ENCODE results near the gene DNAH2.

DNAH2 gene

DNA sequence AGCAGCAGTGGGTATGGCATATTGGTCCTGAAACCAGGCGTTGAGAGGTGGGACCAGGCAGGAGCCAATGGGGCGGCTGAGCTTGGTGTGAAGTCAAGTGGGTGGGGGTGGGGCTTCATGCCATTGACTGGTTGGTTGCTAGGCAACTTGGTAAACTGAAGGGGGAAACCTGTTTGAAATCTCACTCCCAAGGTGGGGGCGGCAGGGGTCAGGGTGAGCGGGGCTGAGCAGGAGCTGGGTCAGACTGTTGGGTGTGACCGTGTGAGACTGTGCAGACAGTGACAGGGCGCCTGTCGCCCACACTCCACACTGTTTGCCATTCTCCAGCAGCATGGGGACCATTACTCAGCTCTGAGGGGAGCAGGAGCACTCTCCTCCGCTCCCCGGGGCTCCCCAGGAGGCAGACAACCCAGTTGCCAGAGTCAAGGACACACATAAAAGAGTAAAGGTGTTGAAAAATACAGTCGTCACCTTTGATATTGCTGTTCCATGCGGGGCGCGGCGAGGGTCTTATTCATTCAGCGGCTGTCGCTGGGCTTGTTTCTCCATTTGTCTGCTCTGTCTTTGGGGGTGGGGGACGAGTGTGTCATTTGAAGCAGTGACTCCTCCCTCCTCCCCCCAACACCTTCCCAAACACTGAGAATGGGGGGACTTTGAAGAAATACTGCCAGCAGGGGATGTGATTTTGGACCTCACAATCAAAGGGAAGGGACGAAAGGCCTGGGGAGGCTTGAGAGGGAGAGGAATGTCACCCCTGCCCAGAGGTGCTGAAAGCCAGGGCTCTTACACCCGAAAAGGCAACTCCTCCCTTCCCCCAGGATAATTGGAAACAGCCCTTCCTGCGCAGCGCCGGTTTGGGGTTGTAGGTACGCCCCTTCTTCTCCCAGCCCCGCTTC lies 13.7 kb upstream of the DNAH2 start:
- no peak for DNase-seq (ENCODE audit: low read depth in 2 of 2)

DNA sequence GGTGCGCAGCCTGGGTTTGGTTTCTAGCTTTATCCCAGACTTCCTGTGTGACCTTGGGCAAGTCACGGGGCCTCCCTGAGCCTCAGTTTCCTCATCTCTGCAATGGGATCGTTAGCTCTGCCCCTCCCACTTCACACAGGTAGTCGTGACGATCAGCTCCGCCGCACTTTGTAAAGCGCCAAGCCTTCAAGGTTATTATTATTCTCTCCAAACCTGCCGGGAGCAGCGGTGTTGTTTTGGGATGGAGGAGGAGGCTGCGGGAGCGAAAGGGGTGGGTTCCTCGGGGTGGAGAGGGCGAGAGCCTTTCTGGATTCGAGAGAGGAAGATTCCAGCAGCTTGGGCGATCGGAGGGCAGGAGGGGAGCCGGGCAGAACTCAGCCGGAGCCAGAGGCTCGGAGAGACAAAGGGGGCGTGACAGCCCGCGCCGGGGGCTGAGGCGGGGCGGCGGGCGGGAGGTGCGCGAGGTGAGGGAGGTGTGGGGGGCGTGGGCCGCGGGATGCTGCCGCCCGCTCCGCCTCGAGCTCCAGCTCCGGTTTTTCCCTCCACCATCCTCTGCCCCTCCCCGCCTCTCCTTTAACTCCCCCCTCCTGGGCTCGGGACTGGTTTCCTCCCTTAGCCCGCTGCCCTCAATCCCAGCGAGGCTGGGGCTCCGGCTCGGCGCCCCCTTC lies 12.8 kb upstream of the DNAH2 start, which contains the start of gene EFNB3:
EFNB3 (plus strand) TSS at position 602 of the 668 bp plus-strand sequence. CDS start 397 bp downstream, outside the sequence.
- no peak for DNase-seq (ENCODE audit: low read depth in 2 of 2)

DNA sequence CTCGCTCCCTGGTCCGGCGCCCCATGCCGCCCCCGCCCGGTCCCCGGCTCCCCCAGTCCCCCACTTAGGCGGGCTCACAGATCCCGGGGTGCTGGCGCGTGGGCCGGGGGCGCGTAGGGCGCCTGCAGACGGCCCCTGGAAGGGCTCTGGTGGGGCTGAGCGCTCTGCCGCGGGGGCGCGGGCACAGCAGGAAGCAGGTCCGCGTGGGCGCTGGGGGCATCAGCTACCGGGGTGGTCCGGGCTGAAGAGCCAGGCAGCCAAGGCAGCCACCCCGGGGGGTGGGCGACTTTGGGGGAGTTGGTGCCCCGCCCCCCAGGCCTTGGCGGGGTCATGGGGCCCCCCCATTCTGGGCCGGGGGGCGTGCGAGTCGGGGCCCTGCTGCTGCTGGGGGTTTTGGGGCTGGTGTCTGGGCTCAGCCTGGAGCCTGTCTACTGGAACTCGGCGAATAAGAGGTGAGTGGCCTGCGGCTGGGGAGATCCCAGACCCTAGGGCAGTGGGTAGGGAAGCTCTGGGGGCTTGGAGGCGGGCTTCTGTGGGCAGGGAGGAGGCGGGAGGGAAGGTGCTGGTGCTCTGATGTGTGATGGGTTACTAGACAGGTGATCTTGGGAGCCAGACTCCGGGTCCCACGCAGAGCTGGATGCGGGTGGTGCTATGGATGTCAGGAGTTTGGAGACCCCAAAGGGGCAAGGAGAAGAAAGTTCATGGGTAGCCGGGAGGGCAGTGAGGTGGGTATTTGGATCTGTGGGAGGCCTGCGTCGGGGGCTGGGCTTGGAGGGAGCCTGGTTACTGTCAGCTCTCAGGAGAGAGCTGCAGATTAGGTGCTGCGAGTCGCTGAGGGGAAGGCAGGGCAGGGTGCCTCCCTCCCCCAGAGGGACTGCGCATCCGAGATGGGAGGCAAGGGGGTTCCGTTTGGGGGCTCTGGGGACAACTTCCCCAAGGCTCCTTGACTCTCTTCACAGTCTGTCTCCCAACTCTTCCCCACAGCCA lies 12.0 kb upstream of the DNAH2 start:
- no peak for DNase-seq (ENCODE audit: low read depth in 2 of 2)

DNA sequence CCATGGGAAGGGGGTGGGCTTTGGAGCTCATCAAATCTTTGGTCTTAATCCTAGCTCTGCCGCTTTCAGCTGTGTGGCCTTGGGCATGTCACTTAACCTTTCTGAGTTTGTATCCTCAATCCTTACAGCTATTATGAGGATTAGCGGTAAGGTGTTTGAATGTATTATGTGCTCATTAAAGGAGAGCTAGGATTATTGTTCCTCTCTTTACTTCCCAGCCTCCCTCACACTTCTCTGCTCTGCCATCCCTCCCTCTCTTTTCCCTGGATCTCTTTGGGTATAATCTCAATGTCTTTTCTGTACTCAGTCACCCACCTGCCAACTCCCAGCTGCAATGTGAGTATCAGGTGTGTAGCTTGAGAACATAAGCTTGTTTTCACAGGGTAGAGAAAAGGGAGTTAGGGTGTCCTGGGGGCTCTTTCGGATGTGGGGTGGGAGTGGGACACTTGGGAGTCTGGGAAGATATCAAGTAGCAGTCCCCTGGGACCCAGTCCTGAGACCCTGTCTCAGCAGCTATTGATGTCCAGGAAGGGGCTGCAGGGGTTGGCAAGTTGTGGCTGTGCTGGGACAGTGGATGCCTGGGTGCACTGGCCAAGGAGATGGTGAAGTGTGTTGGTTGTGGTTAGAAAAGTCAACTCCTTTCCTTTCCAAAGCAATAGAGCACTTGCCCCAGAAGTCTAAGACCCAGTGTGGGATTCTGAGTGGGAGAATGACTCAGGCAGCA lies 10.8 kb upstream of the DNAH2 start:
- DNase-seq (ENCODE audit: low read depth in 2 of 2) = no peak

DNA sequence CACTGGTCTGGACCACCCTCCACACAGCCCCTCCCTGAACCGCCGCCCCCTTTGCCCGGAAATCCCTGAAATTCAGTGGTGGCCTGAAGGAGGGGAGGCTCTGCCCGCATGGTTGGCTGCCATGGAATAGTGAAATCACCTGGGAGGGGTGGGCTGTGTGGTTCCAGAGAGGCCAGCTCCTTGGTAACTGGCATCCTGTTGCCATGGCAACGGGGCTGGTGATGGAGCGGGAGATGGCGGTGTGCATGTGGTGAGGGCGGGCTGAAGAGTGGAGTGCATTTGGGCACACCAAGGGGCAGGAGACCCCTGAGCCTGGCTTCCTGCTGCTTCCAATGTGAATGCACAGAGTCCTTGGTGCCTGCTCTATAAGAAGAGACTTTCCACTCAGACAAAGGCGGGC lies 10.1 kb upstream of the DNAH2 start:
- DNase-seq (ENCODE audit: low read depth in 2 of 2) = no peak

GRCh38 chr17:7707858-7708750 lies 9.4 kb upstream of the DNAH2 start:
- no peak for DNase-seq (ENCODE audit: low read depth in 2 of 2)

DNA sequence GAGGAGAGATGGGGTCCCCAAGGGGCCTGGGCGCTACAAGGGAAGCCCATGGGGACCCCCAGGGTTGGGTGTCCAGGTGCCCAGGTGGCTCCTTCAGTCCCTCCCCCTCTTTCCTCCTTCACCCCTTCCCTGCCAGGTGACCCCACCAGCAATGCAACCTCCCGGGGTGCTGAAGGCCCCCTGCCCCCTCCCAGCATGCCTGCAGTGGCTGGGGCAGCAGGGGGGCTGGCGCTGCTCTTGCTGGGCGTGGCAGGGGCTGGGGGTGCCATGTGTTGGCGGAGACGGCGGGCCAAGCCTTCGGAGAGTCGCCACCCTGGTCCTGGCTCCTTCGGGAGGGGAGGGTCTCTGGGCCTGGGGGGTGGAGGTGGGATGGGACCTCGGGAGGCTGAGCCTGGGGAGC lies 8.5 kb upstream of the DNAH2 start:
- no peak for DNase-seq (ENCODE audit: low read depth in 2 of 2)

GRCh38 chr17:7710301-7710700 lies 7.2 kb upstream of the DNAH2 start:
- no peak for DNase-seq (ENCODE audit: low read depth in 2 of 2)

DNA sequence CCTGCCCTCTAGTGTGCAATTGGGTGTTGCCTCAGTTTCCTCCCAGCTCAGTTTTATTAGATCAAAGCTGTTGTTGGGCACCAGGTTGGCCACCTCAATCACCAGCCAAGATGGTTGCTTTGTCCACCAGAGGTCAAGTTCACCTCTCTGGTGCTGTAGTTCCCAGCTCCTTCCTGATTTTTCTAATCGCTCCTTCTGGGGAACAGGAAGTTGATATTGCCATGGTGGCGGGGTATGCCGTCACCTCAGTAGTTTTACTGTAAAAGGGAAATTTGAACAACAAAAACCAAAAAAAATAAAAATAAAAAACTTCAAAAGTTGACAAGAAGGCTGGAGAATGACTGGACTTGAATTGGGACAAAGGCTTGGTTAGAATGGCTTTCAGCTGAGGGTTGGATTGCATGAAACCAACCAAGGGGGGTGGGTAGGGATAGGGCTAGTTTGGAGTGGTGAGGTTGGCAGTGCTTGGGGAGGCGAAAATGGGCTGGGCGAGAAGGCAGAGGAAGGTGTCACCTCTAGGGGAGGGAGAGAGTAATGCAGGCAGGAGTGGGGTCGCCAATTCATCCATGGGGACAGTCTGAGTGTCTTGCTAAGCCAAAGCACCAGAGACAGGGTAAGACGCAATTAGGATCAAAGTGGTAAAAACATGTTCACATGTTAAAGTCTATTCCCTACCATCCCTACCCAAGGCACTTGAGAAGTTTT lies 6.3 kb upstream of the DNAH2 start:
- DNase-seq (ENCODE audit: low read depth in 2 of 2) = no peak

DNA sequence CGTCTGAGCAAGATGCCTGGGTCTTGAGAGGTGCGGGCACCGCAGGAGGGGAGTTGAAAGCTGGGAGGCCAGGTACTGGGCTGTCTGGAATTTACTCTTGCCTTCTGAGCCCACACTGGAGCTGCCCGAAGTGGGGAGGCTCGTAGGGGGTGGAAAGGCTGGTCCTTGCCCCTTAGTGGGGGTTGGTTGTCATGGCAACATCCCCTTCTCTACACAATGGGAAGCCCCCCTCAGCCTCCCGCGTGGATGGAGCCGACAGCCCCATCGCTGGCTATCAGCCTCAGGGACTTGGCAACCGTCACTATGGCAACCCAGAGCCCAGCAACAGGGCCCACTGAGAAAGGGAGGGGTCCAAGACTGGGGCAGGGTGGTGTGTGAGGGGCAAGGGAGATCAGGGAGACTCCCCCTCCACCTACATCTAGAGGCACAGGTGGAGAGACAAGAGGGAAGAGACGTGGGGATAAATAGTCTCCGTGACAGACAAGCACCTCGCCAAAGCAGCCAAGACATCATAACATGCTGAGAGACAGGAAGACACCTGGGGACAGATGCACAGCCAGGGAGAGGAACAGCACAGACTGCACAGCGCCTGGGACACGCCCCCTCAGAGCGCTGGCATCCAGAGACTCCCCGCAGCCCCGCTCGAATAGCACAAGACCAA lies 5.3 kb upstream of the DNAH2 start:
- no peak for DNase-seq (ENCODE audit: low read depth in 2 of 2)

GRCh38 chr17:7713782-7714181 lies 3.8 kb upstream of the DNAH2 start:
- DNase-seq (ENCODE audit: low read depth in 2 of 2) = no peak

- no peak for DNase-seq (ENCODE audit: low read depth in 2 of 2)
Measured at GRCh38 chr17:7714721-7715594, 2.6 kb upstream of the DNAH2 start.

GRCh38 chr17:7715936-7716886 lies 1.3 kb upstream of the DNAH2 start:
- DNase-seq (ENCODE audit: low read depth in 2 of 2) = no peak

DNA sequence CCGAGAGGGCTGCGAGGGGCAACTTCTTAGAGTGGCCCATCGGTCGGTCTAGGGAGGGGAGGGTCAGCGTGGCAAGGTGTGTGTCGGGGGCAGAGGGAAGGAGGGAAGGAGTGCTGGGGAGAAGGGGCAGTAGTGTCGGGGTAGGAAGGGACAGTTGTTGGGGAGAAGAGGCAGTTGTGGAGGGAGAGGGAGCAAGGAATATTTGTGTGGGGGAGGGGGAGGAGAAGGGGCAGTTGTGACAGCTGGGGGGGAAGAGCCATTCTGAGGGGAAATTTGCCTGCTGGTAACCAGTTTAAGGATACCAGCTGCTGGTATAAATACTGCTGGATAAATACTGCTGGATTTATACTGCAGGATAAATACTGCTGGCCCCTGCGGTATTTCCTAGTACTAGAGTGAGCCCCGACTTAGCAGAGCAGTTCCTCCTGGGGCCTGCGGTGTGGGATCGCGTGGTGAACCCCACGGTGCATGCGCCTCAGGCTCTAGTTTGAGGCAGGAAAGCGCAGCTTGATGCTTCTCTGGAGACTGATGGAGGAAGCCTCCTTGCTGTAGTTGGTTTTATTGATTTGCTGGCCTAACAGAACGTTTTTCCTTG lies 309 bp downstream of the DNAH2 start:
- no peak for DNase-seq (ENCODE audit: low read depth in 2 of 2)

GRCh38 chr17:7719661-7720060 lies 2.1 kb downstream of the DNAH2 start:
- DNase-seq (ENCODE audit: low read depth in 2 of 2) = no peak

- DNase-seq (ENCODE audit: low read depth in 2 of 2) = no peak
Measured at GRCh38 chr17:7720125-7720524, 2.6 kb downstream of the DNAH2 start.
